GM18499 (cell line): ENCODE data around the gene LSG1.

Experiments used
- ATAC-seq: cut with Tn5 transposase; IDR thresholded peaks from one replicate; pipeline ENCODE4 v1.9.1; 2021; ENCODE audit warnings: moderate number of reproducible peaks; ENCODE audit not compliant: insufficient read depth, unreplicated experiment

LSG1 gene

GRCh38 chr3:194671900-194672808 is at the start of gene LSG1:
Gene LSG1 (minus strand): TSS chr3:194672191. CDS start chr3:194672162, 29 bp downstream.
- ATAC-seq = peak; percentile 69

- no peak for ATAC-seq
These were observed 48.1 kb upstream of the LSG1 start for GRCh38 chr3:194720048-194720447.

- ATAC-seq = no peak
These were observed 46.1 kb upstream of the LSG1 start for GRCh38 chr3:194718079-194718478.

DNA sequence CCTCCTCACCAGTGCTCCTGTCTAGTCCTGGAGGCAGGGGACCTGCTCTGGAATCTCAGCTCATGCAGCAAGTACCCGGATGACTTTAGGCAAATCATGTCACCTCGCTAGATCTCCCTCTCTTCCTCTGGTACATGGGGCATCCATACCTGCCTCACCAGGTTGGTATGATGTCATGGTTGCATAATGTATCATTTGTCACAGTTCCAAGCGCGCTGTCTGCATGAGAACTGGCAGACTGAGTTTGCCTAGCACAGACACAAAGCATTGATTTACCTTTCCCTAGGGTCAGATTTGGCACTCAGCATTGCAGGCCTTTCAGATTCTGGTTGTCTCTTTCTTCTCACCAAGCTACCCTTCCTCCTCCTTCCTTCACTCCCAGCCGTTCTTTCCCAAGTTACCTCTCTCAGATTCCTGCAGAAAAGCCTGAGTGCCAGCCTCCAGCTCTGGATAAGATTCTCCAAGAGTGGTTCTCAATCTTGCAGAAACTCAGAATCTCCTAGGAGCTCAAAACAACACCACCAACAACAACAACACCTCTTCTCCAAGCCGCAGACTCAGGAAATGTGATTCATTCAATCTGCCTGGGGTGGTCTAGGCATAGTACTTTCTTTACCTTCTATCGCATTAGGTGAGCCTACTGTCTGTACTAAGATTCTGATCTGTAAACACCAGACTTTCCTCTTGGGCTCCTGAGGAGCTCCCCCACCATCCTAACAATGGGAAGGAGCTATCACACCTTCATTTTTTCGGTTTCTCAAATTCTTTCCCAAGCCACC is 43.2 kb upstream of the LSG1 start:
- ATAC-seq = no peak

- no peak for ATAC-seq
These were observed 42.6 kb upstream of the LSG1 start for GRCh38 chr3:194714564-194714963.

GRCh38 chr3:194714137-194714455 is 42.1 kb upstream of the LSG1 start:
- ATAC-seq = no peak

- ATAC-seq = no peak
These were observed 41.5 kb upstream of the LSG1 start for GRCh38 chr3:194713299-194714136.

GRCh38 chr3:194711913-194712312 is 39.9 kb upstream of the LSG1 start:
- no peak for ATAC-seq

DNA sequence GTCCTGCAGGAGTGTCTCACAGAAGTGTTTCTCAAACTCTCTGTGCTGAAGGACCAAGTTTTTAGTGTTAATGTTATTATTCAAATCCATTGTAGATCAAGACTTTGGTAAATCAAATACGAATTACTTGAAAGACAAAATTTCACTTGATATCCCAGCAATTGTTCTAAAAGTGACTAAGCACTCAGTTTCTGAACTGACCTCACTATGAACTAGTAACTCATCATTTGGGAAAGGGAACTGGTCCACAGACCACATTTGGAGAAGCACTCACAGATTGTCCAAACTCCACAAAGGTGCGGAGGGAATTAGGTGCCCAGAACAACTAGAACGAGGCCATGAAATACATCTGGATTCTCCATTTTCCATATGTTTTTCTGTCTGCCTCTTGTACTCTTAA is 39.3 kb upstream of the LSG1 start:
- no peak for ATAC-seq

DNA sequence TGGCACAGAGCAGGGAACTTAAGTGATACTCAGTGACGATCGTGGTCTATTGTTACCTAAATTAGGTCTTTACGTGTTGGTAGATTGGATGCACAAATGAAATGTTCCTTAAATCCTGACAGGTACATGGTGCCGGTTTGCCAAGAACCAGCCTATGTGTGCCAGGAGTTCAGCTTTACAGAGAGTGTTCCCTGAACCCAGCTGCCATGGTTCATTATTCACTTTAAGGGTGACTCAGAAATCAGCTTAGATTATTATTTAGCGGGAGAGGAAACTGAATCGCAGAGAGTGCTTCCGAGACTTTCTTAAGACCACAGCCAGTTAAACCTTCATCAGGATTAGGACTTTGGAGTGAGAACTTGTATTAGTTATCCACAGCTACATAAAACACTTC is 35.2 kb upstream of the LSG1 start:
- ATAC-seq = no peak

GRCh38 chr3:194705761-194706160 is 33.8 kb upstream of the LSG1 start:
- no peak for ATAC-seq

DNA sequence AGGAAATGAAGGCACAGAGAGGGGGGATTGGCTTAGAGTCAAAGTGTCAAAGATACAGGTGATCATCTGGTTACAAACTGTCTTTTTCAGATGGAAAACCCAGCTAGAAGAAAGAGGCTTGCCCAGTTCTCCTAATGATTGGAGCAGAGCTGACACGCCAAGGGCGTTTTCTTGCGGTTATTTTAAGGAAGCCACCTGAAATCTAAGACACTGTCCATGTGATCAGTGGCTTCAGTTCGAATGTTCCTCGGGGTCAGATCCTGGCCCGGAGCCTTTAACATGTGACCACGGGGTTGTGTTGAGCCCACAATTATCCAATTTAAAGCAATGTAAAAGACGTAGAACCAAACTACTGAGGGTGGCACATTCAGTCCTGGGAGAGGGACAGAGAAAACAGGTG is 33.2 kb upstream of the LSG1 start:
- ATAC-seq = no peak

DNA sequence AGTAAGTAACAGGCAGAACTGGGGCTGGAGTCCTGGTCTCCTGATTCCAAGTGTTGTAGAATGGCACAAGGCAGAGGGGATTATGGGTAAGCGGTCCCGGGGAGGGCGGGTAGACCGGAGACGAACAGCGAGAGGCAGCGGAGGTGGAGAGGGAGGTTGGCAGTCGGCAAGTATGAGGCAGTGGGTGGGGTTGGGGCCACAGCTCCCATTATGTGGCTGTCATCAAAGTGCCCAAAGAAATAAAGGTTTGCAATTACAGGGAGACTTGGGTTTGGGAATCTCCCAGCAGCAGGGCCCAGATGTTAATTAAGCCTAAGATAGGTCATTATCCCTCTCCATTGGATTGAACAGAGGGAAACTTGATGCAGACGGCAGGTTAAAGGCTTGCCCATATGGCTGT is 30.6 kb upstream of the LSG1 start:
- ATAC-seq = no peak

DNA sequence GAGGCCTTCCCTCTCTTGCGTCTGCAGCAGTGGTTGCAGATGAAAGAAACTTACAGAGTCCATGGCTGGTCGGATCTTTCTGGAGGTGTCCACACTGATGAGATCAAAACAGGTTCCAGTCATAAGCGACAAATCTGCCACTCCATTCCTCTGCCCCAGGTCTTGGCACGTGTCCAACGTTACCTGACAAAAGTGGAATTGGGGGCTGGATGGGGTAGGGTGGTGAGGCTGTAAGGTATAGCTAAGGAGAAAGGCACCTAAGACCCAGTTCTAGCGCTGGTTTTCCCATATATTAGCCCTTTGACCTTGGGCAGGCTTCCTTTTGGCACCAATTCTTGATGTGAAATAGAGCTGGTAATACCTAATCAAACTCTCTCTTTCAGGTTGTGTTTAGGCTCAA is 24.7 kb upstream of the LSG1 start:
- no peak for ATAC-seq

DNA sequence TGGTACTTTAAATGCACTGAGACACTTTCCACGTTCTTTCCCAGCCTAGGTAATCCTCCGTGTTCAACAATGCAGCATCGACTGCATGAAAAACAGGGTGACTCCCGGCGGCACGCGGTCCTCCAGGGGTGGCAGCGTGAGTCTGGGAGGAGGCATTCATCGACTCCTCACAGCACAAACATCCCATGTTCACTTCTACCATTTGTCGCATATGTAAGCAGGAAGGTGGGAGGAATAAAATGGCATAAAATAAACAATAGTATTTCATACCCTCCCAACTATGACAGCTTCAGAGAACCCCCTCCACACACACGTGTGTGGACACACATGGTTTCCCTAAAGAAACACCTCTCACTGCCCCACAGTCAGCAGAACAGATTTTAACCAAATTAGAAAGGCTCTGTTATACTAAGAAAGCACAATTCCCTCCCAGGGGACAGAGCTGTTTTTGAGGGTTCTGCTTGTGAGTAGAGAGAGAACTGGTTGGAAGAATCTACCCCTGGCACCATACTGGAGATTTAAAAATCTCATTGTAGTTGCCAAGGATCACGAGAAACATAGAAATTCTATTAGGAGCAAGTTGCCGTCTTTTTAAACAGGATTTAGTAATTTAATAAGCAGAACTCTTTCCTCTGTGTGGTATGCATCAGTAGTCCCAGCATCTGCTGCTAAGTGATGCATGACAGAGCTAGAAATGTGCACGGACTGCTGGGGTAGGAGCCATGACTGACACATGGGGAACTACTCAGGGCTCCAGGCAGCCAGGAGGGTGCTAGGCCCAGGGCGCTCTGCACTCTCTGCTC is 19.7 kb upstream of the LSG1 start:
- peak; percentile 56 for ATAC-seq

GRCh38 chr3:194690501-194691372 is 18.7 kb upstream of the LSG1 start:
- ATAC-seq = no peak

- ATAC-seq = no peak
These were observed 17.5 kb upstream of the LSG1 start for GRCh38 chr3:194689493-194689944.

GRCh38 chr3:194688946-194689345 is 17.0 kb upstream of the LSG1 start:
- ATAC-seq = no peak

DNA sequence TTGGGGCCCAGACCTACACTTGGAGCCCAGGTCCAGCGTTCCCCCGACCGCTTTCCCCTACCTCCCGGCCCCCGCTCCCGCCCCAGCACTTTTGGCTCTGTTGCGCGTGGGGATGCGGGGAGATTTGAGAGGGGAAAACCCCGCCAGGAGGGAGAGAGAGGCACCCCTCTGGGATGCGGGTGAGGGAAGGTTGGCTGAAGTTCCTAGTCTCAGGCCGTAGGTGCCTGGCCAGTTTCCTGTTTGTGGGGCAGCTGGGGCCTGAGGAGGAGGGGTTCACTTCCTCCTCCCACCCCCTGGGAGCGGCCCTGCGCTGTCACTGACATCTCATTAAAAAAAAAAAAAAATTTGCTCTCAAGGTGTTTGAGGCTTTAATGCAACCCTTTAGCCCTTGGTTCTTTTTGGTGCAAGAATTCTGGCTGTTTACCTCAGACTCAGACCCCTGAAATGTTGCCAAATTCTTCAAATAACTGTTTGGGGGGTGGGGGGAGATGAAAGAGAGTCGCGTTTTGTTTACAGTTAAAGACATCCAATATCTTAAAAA is 16.3 kb upstream of the LSG1 start:
- no peak for ATAC-seq
